GM21367 (cell line): ENCODE results near the gene PDLIM5.

Experiments
- ATAC-seq: cut with Tn5 transposase; IDR thresholded peaks from one replicate; pipeline ENCODE4 v1.9.1; 2021; ENCODE audit not compliant: unreplicated experiment

The PDLIM5 gene

DNA sequence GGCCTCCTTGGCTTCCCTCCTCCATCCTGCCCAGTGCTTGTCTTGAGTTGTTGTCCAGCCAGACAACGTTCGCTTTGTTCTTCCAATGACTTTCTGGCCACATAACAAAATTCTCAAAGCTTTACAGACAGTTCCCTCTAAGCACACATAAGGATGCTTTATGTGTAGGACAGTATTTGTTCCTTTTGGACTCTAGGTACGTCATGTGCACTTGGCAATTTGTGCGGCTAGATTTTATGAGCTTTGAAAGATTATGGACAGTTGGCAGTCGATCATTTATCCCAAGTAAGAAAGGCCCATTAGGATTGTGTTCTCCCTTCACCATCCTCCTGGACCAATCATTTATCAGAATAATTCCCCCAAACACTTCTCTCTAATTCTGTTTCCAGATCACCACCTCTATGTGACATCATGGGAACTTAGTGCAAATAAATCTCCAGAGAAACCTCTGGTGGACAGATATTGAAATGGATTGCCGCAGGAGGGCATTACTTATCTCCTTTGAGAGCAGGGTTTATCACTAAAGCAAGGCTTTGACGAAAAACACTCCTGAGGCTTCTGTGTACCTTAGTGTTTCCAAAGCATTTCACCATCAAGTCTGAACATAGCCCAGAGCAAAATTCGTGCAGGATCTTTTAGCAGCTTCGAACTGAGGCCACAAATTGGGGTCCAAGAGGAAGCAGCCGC lies 228.6 kb downstream of the PDLIM5 start:
- ATAC-seq: no peak

DNA sequence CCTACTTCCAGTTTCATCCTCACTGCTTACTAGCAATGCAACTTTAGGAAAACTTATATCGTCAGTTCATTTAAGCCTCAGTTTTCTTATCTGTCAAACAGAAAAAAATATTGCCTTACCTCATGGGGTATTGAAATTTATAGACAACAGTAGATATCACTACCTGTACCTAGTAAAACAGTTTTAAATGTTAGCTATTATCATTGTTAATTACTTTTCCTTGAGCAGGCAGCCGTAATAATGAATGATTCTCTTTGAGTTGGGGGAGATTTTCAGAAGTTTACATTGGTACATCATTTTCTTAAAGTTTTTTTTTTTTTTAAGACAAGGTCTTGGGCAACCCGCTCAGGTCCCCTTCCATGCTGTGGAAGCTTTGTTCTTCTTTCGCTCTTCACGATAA lies 234.3 kb downstream of the PDLIM5 start:
- no peak for ATAC-seq

DNA sequence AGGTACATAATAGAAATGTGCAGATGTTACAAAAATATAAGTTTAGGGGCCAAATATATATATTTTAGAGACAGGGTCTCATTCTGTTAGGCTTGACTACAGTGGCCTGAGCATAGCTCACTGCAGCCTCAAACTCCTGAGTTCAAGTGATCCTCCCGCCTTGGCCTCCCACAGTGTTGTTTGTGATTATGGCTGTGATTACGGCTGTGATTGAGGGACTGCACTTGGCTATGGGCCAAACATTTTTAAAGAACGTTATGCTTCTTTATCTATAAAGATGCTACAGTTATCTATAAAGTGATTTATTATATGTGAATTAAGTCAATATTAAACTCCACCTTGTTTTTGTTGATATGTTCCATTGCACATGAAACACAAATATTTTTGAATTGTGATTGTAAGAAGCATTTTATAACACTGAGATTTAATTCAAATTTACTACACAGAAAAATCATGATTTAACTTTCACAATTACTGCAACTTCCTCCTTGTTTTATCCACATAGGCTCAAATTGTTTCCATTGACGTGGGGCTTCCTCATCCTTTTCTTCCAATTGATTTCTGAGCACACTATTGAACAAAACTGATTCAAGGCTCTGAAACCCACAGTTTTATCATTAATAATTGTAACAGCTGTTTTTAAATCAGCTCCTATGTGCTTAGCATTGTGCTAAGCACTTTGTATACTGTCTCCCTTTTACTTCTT lies 237.6 kb downstream of the PDLIM5 start:
- no peak for ATAC-seq

DNA sequence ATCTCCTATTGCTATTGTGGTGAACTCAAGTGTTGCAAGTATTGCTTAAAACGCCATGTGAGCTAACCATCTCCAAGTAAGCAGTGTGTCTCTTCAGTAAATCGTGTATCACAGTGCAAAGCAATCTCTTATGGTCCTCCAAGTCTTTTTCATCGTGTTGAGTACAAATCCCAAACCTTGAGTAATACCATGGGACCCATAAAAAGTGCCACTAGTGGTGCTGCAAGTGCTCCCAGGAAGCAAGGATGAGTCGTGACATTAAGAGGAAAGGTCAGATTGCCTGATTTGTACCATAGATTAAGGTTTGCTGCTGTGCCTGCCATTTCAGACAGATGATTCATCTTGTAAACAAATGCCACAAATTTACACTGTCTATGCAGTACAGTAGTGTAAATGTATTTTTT lies 239.1 kb downstream of the PDLIM5 start:
- ATAC-seq: no peak

DNA sequence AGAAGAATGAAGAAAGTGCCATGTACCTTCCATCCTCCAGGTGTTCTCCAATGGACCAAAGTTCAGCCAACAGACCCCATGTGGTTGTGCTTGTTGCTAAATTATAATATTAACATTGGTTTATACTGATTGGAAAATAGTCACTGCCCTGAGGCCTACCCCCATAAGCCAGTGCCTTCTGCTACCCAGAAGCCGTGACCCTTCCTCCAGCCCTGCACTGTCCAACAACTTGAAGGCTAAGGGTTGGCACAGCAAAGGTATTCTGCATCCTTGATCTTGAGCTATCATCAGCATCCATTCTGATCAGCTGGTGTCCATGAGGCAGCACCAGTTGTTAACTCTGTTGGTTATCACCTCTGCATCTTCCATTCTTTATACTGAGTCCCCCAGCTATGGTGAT lies 239.8 kb downstream of the PDLIM5 start:
- no peak for ATAC-seq

DNA sequence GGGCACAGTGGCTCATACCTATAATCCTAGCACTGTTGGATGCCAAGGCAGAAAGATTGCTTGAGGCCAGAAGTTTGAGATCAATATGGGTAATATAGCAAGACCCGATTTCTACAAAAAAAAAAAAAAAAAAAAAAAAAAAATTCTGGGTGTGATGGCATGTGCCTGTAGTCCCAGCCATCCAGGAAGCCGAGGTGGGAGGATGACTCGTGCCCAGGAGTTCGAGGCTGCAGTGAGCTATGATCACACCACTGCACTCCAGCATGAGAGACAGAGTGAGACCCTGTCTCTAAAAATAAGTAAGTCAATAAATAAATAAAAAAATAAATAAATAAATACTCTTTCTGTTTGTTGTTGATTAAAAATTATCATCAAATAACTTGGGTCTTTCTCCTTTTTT lies 243.6 kb downstream of the PDLIM5 start:
- ATAC-seq: no peak

DNA sequence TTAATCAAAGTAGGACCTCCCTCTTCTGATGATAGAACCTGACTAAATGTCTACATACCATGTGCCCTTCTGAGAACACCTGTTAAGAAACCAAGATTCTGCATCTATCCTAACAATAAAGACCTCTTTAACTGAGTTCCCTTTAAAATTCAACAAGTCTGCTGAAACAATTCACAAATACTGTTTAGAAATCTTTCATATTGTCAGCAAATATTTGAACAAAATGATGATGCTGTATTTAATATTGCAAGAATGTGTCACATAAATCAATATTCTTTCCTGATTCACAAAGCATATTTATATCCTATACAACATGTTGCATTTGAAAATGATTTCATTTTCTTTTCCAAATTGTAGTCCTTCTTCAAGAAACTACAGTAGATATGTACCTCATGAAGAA lies 246.4 kb downstream of the PDLIM5 start:
- ATAC-seq: no peak

DNA sequence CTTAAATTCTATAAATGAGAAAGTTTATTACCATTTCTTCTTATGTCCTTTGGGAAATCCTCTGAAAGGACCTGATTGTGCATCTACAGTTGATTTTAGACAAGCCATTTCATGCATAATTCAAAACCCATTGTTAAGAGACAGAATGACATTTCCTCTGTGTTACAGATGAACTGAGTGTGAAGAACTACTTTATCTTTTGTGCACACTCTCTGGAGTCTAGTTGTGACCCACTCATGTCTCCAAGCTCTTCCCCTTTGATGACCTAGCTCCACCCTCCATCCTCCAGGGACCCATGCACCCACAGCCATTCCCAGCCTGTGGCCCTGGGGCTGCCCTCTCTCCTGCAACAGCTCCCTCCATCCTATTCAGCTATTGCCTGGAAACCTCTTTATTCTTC lies 248.6 kb downstream of the PDLIM5 start:
- ATAC-seq: no peak

DNA sequence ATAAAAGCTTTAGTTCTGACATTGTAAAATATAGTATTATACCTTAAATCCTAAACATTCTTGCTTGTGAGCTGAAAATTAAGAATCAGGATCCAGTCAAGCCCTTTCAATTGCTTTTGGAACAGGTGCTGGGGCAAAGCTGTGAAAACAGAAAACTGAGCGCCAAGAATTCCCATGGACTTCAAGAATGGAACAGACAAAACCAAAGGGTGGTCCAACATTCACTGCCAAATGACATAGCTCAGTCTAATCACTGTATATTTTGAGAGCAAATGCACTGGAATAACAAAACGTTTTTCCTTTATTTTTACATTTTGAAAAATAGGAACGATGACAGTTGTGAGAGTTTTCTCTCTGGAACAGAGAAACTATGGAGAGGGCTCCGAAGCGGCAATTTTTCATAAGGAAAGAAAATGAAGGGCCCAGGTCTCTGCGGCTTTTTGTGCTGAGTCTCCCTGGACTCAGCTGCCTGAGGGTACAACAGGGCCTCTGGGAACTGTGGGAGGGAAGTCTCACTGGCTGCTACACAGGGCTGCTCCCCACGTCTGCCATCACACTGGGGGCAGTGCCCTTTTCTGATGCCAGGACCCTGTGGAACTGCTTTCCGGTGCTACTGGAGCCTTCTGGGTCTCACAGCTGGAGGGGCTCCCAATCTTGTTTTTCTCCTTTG lies 250.0 kb downstream of the PDLIM5 start:
- no peak for ATAC-seq

DNA sequence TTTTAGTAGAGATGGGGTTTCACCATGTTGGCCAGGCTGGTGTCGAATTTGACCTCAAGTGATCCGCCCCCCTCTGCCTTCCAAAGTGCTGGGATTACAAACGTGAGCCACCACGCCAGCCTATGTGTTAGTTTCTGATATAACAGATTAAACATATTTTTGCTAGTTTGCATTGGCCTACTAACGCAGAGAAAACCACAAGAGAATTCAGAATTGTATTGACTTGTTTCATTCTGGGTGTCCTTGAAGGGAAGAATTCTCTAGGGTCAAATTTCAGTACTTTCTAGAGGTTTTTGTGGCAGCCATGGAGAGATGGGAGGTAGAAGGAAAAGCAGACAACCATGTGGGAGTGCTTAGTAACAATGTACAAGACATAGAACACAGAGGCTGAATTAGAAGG lies 259.9 kb downstream of the PDLIM5 start:
- ATAC-seq: no peak

DNA sequence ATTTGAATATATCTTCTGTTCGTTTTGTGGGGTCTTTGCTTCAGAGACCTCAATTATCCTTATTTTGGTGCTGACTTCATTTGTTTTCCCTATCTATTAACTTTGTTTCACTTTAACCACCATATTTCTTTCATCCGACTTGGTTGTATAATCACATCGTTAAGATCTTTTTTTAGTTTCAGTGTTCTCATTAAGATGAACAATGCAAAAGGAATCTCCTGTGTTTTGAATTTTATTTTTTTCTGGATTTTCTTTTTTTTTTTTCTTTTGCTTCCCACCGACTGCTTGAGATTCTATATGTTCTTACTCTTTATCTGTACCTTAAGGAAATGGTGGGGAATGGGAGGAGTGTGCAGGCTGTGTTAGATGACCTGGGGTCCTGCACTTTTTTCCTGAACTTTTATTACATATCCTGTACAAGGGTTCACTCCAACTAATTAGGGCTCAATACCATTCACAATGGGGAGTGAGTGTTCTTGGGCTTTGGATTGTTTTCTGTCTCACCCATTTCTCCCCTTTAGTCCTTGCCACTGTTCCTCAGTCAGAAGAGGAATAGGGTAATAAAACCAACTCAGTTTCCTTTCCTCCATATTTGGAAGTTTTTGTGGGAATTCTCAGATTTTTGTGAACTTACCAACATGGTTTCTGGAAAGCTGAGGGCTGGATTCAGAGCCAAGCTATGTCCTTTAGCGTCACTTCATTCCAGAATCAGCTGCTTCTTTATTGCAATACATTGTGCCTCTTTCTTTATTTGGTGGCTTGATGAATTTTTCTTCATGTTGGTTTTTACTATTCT lies 262.8 kb downstream of the PDLIM5 start:
- no peak for ATAC-seq

DNA sequence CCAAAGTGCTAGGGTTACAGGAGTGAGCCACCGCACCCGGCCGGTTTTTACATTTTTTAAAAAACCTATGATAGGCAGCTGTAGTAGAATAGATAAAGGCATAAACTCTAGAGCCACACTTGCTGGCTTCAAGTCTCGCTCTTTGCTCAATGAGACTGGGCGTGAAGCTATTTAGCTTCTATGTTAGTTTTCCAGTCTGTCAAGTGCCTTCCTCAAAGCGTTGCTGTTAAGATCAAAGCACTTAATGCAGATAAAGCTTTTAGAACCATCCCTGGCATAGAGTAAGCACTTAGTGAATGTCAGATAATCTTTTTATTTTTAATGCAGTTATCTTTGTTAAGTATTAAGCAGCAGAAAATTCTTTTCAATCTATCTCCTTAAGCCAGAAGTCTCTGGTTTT lies 264.0 kb downstream of the PDLIM5 start:
- no peak for ATAC-seq
